Fibroblast of pulmonary artery (primary cell): ENCODE measurements around the gene VRK3.

Experiments used
- DNase-seq: peaks from one replicate; pipeline ENCODE4 v3.0.0-alpha.2; 2010; ENCODE audit warnings: low read depth
- H3K4me3 ChIP-seq: replicated peaks from 2 replicates; pipeline ENCODE4 v1.5.1; 2011; ENCODE audit warnings: low read depth, mild to moderate bottlenecking, control low read depth, low read length, moderate library complexity
- TF ChIP-seq, protein P1 (sequence below): IDR thresholded peaks from 2 replicates; pipeline ENCODE4 v1.5.1; 2011; ENCODE audit warnings: mild to moderate bottlenecking, control low read depth, low read length, inconsistent platforms; ENCODE audit errors: missing control alignments

VRK3 gene

DNA sequence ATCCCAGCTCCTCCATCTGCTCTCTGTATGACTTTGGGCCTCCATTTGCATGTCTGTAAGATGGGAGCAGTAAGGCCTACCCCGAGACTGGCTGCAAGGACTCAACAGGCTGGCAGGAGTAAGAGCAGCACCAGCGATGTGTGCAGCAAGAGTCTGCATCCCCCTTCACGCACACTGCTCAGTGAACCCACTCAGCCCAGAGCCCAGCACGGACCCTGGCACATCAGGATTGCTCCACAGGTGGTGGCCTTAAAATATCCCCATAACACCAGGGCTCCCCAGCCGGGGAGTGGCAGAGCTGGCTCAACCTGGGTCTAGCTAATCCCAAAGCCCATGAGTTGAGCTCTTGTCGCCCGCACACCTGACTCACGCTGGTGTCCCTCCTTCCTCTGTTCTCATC, 23.4 kb downstream of the VRK3 start:
- no peak overlapping the region for H3K4me3 ChIP-seq

GRCh38 chr19:50000841-50001557, 24.2 kb downstream of the VRK3 start:
- no peak overlapping the region for H3K4me3 ChIP-seq
- no peak for DNase-seq
- TF ChIP-seq, protein P1, sequence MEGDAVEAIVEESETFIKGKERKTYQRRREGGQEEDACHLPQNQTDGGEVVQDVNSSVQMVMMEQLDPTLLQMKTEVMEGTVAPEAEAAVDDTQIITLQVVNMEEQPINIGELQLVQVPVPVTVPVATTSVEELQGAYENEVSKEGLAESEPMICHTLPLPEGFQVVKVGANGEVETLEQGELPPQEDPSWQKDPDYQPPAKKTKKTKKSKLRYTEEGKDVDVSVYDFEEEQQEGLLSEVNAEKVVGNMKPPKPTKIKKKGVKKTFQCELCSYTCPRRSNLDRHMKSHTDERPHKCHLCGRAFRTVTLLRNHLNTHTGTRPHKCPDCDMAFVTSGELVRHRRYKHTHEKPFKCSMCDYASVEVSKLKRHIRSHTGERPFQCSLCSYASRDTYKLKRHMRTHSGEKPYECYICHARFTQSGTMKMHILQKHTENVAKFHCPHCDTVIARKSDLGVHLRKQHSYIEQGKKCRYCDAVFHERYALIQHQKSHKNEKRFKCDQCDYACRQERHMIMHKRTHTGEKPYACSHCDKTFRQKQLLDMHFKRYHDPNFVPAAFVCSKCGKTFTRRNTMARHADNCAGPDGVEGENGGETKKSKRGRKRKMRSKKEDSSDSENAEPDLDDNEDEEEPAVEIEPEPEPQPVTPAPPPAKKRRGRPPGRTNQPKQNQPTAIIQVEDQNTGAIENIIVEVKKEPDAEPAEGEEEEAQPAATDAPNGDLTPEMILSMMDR: no peak

More for the DNA sequence above, 23.4 kb downstream of the VRK3 start:
- TF ChIP-seq, protein P1: no peak
- DNase-seq: no peak

- H3K4me3 ChIP-seq: no peak overlapping the region
These were observed 24.9 kb downstream of the VRK3 start for GRCh38 chr19:50000038-50000840.

GRCh38 chr19:49999371-50000010, 25.7 kb downstream of the VRK3 start:
- peak; percentile 18 for DNase-seq

More at GRCh38 chr19:50000038-50000840, 24.9 kb downstream of the VRK3 start:
- DNase-seq: no peak
- TF ChIP-seq, protein P1: no peak

GRCh38 chr19:49997709-49998108, 27.5 kb downstream of the VRK3 start:
- TF ChIP-seq, protein P1: no peak
- H3K4me3 ChIP-seq: no peak overlapping the region
- peak; percentile 23 for DNase-seq

More at GRCh38 chr19:49999371-50000010, 25.7 kb downstream of the VRK3 start:
- TF ChIP-seq, protein P1: no peak
- no peak overlapping the region for H3K4me3 ChIP-seq

DNA sequence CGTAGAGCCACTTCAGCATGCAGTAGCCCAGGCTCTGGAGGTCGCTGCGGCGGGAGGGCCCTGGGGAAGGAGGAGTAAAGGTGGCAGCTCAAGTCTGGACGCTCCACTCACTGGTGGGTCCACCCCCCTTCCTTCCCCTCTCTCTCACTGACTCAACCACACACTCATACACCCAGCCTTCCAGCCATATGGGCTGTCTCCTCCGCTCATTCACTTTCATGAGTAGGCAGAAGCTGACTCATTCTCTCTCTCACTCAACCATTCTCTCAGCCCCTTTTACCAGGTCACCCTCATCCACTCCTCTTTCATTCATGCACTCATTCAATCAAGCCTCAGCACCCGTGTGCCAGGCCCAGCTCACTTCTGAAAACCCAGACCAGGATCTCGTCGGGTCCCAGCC, 36.7 kb downstream of the VRK3 start:
- TF ChIP-seq, protein P1: no peak
- no peak for DNase-seq
- no peak overlapping the region for H3K4me3 ChIP-seq
